ENCODE results near the gene CLTA. TPM values are rescaled to one million over a fixed set of nuclear protein-coding genes. Genes with fewer than 3 reads are reported as not detected.
A peak's percentile ranks its signal among the peaks of the same experiment; 100 is the strongest.
"Not testable (repeated sequence)": the region's sequence is repeated elsewhere in the genome, so short reads cannot be mapped to it uniquely, and the experiment has no call there.

CLTA gene
- total RNA-seq, 1 donor from 2014 or later = 173 TPM

- H3K27ac Mint-ChIP-seq = peak overlapping the region; percentile 88
- DNase-seq (ENCODE audit: low spot score in 2 of 2, unreplicated experiment in 2 of 2) = peak in 1 of 2 experiments; percentile 42
- H3K9me3 Mint-ChIP-seq = no peaks in the 10 kb centered on the region
- peaks cover 19% of the 10 kb centered on the region for H3K36me3 Mint-ChIP-seq
- H3K27me3 Mint-ChIP-seq (ENCODE audit: low read depth) = no peaks in the 10 kb centered on the region
- H3K4me1 Mint-ChIP-seq = peaks cover 11% of the 10 kb centered on the region
- no peak for TF ChIP-seq CTCF (IDR thresholded peaks at IDR 0.05; ENCODE audit: unreplicated experiment)
- no peak overlapping the region for H3K4me3 Mint-ChIP-seq
Observed at GRCh38 chr9:36154331-36154952, 36.3 kb upstream of the CLTA start.

GRCh38 chr9:36156116-36156515 lies 34.6 kb upstream of the CLTA start:
- TF ChIP-seq CTCF (IDR thresholded peaks at IDR 0.05; ENCODE audit: unreplicated experiment) = no peak
- peaks cover 13% of the 10 kb centered on the region for H3K4me1 Mint-ChIP-seq
- H3K9me3 Mint-ChIP-seq = no peaks in the 10 kb centered on the region
- no peak for DNase-seq (ENCODE audit: low spot score in 2 of 2, unreplicated experiment in 2 of 2)
- H3K27me3 Mint-ChIP-seq (ENCODE audit: low read depth) = no peaks in the 10 kb centered on the region
- no peak overlapping the region for H3K4me3 Mint-ChIP-seq
- peaks cover 14% of the 10 kb centered on the region for H3K36me3 Mint-ChIP-seq
- no peak overlapping the region for H3K27ac Mint-ChIP-seq

GRCh38 chr9:36158122-36158521 lies 32.6 kb upstream of the CLTA start:
- H3K4me3 Mint-ChIP-seq = no peak overlapping the region
- no peaks in the 10 kb centered on the region for H3K9me3 Mint-ChIP-seq
- no peak for DNase-seq (ENCODE audit: low spot score in 2 of 2, unreplicated experiment in 2 of 2)
- peaks cover 30% of the 10 kb centered on the region for H3K4me1 Mint-ChIP-seq
- no peak for TF ChIP-seq CTCF (IDR thresholded peaks at IDR 0.05; ENCODE audit: unreplicated experiment)
- no peaks in the 10 kb centered on the region for H3K27me3 Mint-ChIP-seq (ENCODE audit: low read depth)
- H3K27ac Mint-ChIP-seq = no peak overlapping the region
- H3K36me3 Mint-ChIP-seq = peaks cover 14% of the 10 kb centered on the region

- H3K27me3 Mint-ChIP-seq (ENCODE audit: low read depth) = no peaks in the 10 kb centered on the region
- H3K9me3 Mint-ChIP-seq = no peaks in the 10 kb centered on the region
- no peak for DNase-seq (ENCODE audit: low spot score in 2 of 2, unreplicated experiment in 2 of 2)
- no peak overlapping the region for H3K27ac Mint-ChIP-seq
- peaks cover 38% of the 10 kb centered on the region for H3K4me1 Mint-ChIP-seq
- H3K4me3 Mint-ChIP-seq = no peak overlapping the region
- no peak for TF ChIP-seq CTCF (IDR thresholded peaks at IDR 0.05; ENCODE audit: unreplicated experiment)
- H3K36me3 Mint-ChIP-seq = peaks cover 13% of the 10 kb centered on the region
Observed at GRCh38 chr9:36158917-36159316, 31.8 kb upstream of the CLTA start.

GRCh38 chr9:36159509-36159908 lies 31.2 kb upstream of the CLTA start:
- Mint-ChIP-seq H3K36me3 (peaks cover 13% of the 10 kb centered on the region), H3K4me1 (peaks cover 38% of the 10 kb centered on the region)
- not testable (repeated sequence) for H3K4me3 Mint-ChIP-seq

GRCh38 chr9:36160126-36160525 lies 30.6 kb upstream of the CLTA start:
- H3K4me1 Mint-ChIP-seq = peaks cover 39% of the 10 kb centered on the region
- not testable (repeated sequence) for H3K27ac Mint-ChIP-seq; H3K4me3 Mint-ChIP-seq; DNase-seq (ENCODE audit: low spot score in 2 of 2, unreplicated experiment in 2 of 2); H3K27me3 Mint-ChIP-seq (ENCODE audit: low read depth); H3K9me3 Mint-ChIP-seq
- peaks cover 10% of the 10 kb centered on the region for H3K36me3 Mint-ChIP-seq

More at GRCh38 chr9:36159509-36159908, 31.2 kb upstream of the CLTA start:
- not testable (repeated sequence) for DNase-seq (ENCODE audit: low spot score in 2 of 2, unreplicated experiment in 2 of 2); H3K27me3 Mint-ChIP-seq (ENCODE audit: low read depth); H3K27ac Mint-ChIP-seq; H3K9me3 Mint-ChIP-seq

GRCh38 chr9:36161187-36161586 lies 29.5 kb upstream of the CLTA start:
- Mint-ChIP-seq H3K27ac (peak overlapping the region; percentile 98), H3K9me3 (no peaks in the 10 kb centered on the region), H3K36me3 (peaks cover 10% of the 10 kb centered on the region), H3K4me3 (no peak overlapping the region), H3K27me3 (ENCODE audit: low read depth) (no peaks in the 10 kb centered on the region), H3K4me1 (peaks cover 44% of the 10 kb centered on the region)
- DNase-seq (ENCODE audit: low spot score in 2 of 2, unreplicated experiment in 2 of 2) = no peak
- TF ChIP-seq CTCF (IDR thresholded peaks at IDR 0.05; ENCODE audit: unreplicated experiment) = no peak
